Left lung (tissue), 10 donors: ENCODE data around the gene NUDT3. TPM values are rescaled to one million over a fixed set of nuclear protein-coding genes. Genes with fewer than 3 reads are reported as not detected.
"Not testable (repeated sequence)": the region's sequence is repeated elsewhere in the genome, so short reads cannot be mapped to it uniquely, and the experiment has no call there.

Experiments
- ATAC-seq: fragments of 200-7000 bp; cut with Tn5 transposase; one replicate; pipeline ENCODE4 v1.9.1; 2020; ENCODE audit warnings: moderate library complexity
- DNase-seq, 4 donors: peaks; one replicate each; pipeline ENCODE4 v3.0.0-alpha.2; 2013 to 2020
- H3K27ac ChIP-seq, 2 donors: fragments of 200-600 bp; sonication (generic) in 1 of 2; one replicate each; pipeline versions ENCODE4 v1.5.0 to v1.8.0; 2020 to 2021
- H3K27me3 ChIP-seq, 2 donors: fragments of 200-600 bp; sonication (generic) in 1 of 2; one replicate each; pipeline versions ENCODE4 v1.5.0 to v1.8.0; 2020 to 2021
- H3K36me3 ChIP-seq, 2 donors: fragments of 200-600 bp; sonication (generic) in 1 of 2; one replicate each; pipeline versions ENCODE4 v1.5.0 to v1.8.0; 2020 to 2021
- H3K4me1 ChIP-seq, 2 donors: fragments of 200-600 bp; one replicate each; pipeline ENCODE4 v1.8.0; 2021
- H3K4me3 ChIP-seq, 2 donors: fragments of 200-600 bp; sonication (generic) in 1 of 2; one replicate each; pipeline versions ENCODE4 v1.5.0 to v1.8.0; 2020 to 2021; ENCODE audit warnings: mild to moderate bottlenecking in 1 of 2
- H3K9me3 ChIP-seq, 2 donors: fragments of 200-600 bp; sonication (generic) in 1 of 2; one replicate each; pipeline versions ENCODE4 v1.5.0 to v1.8.0; 2020 to 2021
- CTCF ChIP-seq, 2 donors: fragments of 200-600 bp; sonication (generic) in 1 of 2; IDR thresholded peaks; one replicate each; pipeline versions ENCODE4 v1.5.0 to v1.8.0; 2021; ENCODE audit warnings: antibody characterized with exemption in 2 of 2
- intact Hi-C, 2 donors: fragments of 100-400 bp; cut with DNase I; formaldehyde crosslinking; loops; one replicate each; pipeline versions ENCODE4 v1.11.2 to v1.14.2; 2022
- polyA plus RNA-seq, 6 donors: library from polyadenylated mRNA; unstranded; fragments of 120-200 nt; gene quantifications; one replicate each; pipeline ENCODE4 v1.2.1, GENCODE V29; 2013; ENCODE audit not compliant: insufficient read length in 6 of 6
- total RNA-seq, 2 donors: library from RNA; stranded (reverse); fragmentation: NEBNext Ultra II Directional; extraction: Animal tissue kit (Norgen Biotek cat#: 25700); gene quantifications; one replicate each; pipeline ENCODE4 v1.2.1, GENCODE V29; 2021
- donor health status: DM: no; HTN: yes; CAD: no.
- donor health status: DM: no; HTN: no; CAD: no.

NUDT3 gene
- total and polyA plus RNA-seq, 8 donors: 10.5 to 27.9 (median 14.9) TPM

- Histone ChIP-seq H3K4me3 (no peak overlapping the region), H3K27ac (peak overlapping the region in 1 of 2 donors; percentile 70), H3K9me3 (no peaks in the 10 kb centered on the region), H3K4me1 (peaks cover 0 to 26% of the 10 kb centered on the region in 2 donors), H3K36me3 (no peaks in the 10 kb centered on the region), H3K27me3 (no peaks in the 10 kb centered on the region)
- DNase-seq (peak in 2 of 4 donors; percentile 55 to 87), ATAC-seq (peak; percentile 75)
- intact Hi-C loops: no loop called here
- TF ChIP-seq CTCF (IDR thresholded peaks at IDR 0.05): no peak
Observed at GRCh38 chr6:34272013-34272926, 120.2 kb downstream of the NUDT3 start.

GRCh38 chr6:34269658-34270341 is 122.7 kb downstream of the NUDT3 start:
- DNase-seq, H3K36me3 ChIP-seq, H3K27ac ChIP-seq, ATAC-seq, intact Hi-C loops, H3K9me3 ChIP-seq, H3K27me3 ChIP-seq, H3K4me3 ChIP-seq: not testable (repeated sequence)
- H3K4me1 ChIP-seq: peaks cover 0 to 26% of the 10 kb centered on the region in 2 donors

GRCh38 chr6:34269132-34269531 is 123.3 kb downstream of the NUDT3 start:
- H3K36me3 ChIP-seq, ATAC-seq, H3K9me3 ChIP-seq, H3K4me3 ChIP-seq, H3K27ac ChIP-seq, DNase-seq, H3K27me3 ChIP-seq, intact Hi-C loops: not testable (repeated sequence)
- H3K4me1 ChIP-seq: peaks cover 0 to 25% of the 10 kb centered on the region in 2 donors

GRCh38 chr6:34267746-34268145 is 124.7 kb downstream of the NUDT3 start:
- no peak for ATAC-seq
- intact Hi-C loops: no loop called here
- no peak for DNase-seq

GRCh38 chr6:34263484-34263883 is 129.0 kb downstream of the NUDT3 start:
- H3K4me3 ChIP-seq, ATAC-seq, DNase-seq, H3K36me3 ChIP-seq, H3K27me3 ChIP-seq, H3K27ac ChIP-seq, H3K4me1 ChIP-seq, intact Hi-C loops: not testable (repeated sequence)
- H3K9me3 ChIP-seq: peaks cover 0 to 31% of the 10 kb centered on the region in 2 donors

More at GRCh38 chr6:34267746-34268145, 124.7 kb downstream of the NUDT3 start:
- TF ChIP-seq CTCF (IDR thresholded peaks at IDR 0.05): no peak
- Histone ChIP-seq H3K36me3 (no peaks in the 10 kb centered on the region), H3K4me3 (no peak overlapping the region), H3K27ac (no peak overlapping the region), H3K4me1 (peaks cover 0 to 13% of the 10 kb centered on the region in 2 donors), H3K27me3 (no peaks in the 10 kb centered on the region), H3K9me3 (peaks cover 0 to 12% of the 10 kb centered on the region in 2 donors)

GRCh38 chr6:34260576-34261267 is 131.7 kb downstream of the NUDT3 start:
- ATAC-seq (no peak), DNase-seq (no peak)
- H3K9me3 ChIP-seq: peaks cover 0 to 31% of the 10 kb centered on the region in 2 donors
- H3K4me3 ChIP-seq: no peak overlapping the region
- no peak for TF ChIP-seq CTCF (IDR thresholded peaks at IDR 0.05)
- no peaks in the 10 kb centered on the region for H3K4me1 ChIP-seq
- no peak overlapping the region for H3K27ac ChIP-seq
- H3K27me3 ChIP-seq: no peaks in the 10 kb centered on the region
- H3K36me3 ChIP-seq: no peaks in the 10 kb centered on the region
- intact Hi-C loops: no loop called here
